Hematopoietic multipotent progenitor cell (in vitro differentiated cells): ENCODE data around the gene E2F2. TPM values are rescaled to one million over a fixed set of nuclear protein-coding genes. Genes with fewer than 3 reads are reported as not detected.

Source experiments
- DNase-seq, 3 donors: peaks; one replicate each; pipeline ENCODE4 v3.0.0-alpha.2; 2011 to 2015; ENCODE audit warnings: low read depth in 2 of 3, low spot score in 2 of 3
- total RNA-seq: library from RNA; depleted of rRNA; stranded (reverse); fragments of >200 nt; gene quantifications from one replicate; pipeline ENCODE4 v1.2.3, GENCODE V29; 2012

The E2F2 gene, protein sequence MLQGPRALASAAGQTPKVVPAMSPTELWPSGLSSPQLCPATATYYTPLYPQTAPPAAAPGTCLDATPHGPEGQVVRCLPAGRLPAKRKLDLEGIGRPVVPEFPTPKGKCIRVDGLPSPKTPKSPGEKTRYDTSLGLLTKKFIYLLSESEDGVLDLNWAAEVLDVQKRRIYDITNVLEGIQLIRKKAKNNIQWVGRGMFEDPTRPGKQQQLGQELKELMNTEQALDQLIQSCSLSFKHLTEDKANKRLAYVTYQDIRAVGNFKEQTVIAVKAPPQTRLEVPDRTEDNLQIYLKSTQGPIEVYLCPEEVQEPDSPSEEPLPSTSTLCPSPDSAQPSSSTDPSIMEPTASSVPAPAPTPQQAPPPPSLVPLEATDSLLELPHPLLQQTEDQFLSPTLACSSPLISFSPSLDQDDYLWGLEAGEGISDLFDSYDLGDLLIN
- 2.4 TPM for total RNA-seq

DNA sequence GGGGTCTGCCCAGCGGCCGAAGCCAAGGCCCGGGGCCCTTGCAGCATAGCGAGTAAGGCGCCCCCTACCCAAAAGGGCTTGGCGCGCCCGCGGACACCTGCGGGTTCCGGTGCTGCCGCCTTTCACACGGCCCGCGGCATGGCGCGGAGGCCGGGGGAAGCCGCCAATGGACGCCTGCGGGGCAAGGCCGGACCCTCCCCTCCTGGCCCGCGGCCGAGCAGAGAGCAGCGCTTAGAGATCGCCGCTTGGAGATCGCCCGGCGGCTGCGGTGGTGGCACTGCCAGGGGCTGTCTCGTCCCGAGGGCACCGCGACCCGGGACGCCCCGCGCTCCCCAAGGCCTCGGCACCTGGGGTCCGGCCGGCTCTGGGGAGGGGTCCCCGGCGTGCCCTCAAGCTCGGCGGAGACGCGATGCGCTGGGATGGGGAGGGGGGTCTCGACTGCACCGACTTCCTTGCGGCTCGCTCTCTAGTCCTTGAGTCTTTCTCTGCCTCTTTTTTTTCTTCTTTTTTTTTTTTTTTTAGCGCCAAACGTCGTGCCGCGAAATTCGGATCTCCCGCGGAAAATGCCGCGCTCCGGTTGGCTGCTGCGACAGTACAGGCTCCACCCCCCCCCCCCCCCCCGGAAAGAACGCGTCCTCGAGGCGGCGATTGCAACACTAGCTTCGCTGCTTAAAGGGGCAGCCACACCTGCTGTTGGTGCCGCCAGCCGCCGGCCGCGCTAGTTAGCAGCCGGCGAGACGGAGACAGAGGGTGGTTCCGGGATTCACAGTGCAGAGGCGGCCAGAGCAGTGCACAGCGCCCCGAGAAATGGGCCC is at the start of gene E2F2:
Gene E2F2 (minus strand): TSS at position 487 of the 815 bp plus-strand sequence. CDS start 440 bp downstream, at position 47.
- peak; percentile 68 to 89 (median 88) for DNase-seq

DNA sequence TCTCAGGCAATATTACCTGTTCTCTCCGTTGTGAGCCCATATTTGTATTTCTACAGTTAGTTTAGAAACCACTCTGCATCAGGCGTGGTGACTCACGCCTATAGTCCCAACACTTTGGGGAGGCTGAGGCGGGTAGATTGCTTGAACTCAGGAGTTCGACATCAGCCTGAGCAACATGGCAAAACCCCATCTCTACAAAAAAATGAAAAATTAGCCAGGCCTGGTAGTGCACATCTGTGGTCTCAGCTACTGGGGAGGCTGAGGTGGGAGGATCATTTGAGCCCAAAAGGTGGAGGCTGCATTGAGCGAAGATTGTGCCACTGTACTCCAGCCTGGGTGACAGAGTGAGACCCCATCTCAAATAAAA is 47.9 kb upstream of the E2F2 start:
- no peak for DNase-seq

DNA sequence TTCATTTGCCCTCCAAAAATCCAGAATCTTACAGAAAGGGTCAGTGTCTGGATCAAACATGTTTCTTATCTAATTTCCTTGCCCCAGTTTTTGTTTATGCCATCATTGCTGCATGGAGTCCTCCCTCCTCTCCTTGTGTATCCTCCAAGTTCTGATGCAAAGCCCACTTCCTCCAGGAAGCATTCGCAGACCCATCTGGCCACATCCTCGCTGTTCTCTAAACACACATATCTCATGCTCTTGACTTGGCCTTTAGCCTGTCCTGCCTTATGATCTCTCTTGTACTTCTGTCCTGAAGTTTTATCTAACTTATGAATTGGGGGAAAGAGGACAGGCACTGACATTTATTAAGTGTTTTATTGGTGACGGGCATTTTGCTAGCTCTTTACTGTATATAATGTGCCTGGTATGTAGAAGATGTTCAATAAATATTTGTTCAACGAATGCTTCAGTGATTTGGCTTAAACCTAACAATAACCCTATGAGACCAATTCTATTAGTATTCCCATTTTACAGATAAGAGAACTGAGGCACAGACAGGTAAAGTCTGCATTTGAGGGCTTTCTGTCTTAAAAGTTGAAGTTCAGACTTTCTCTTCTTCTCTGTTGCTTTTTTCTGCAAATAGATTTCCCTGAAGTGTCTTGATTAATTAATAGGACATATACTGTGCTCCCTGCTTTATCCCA is 47.4 kb upstream of the E2F2 start:
- DNase-seq, result no peak

DNA sequence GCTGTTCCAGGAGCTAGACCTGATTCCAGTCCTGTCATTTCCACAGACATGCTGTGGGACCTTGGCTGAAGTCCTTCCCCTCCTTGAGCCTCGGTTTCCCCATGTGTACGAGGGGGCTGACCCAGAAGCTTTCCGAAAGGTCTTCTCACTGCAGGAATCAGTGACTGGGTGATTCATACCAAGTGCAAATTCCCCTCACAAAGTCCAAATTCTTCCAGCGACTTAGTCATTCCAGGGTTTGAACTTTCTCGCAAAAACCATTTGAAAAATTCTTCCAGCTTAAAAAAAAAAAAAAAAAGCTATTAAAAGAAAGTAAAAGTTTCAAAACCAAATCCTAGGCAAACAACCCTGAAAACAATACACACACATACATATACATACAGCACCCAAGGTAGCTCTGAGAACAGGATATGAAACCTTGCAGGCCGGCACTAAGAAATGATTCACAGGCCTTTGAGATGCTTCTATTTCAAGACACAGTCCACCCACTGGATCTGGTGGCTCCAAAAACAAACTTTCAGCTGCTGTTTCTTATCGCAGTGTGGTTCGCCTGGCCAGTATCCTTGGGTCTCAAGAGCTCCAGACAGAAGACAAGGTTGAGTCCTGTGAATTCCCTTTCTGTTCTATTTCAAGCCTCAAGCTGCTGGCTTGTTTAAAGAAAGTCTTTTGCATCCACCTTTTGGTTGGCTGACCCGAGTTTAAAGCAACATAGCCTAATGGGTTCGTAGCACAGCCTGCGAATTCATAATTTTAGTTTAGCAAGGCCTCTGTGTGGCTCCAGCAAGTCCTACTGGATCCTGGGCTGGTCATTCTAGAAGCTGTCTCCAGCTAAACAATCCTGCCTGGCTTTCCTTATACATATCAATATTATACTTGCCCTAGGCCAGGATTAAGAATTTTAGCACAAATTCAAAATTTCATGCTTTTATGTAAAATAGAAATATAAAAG is 46.3 kb upstream of the E2F2 start:
- DNase-seq, result no peak

DNA sequence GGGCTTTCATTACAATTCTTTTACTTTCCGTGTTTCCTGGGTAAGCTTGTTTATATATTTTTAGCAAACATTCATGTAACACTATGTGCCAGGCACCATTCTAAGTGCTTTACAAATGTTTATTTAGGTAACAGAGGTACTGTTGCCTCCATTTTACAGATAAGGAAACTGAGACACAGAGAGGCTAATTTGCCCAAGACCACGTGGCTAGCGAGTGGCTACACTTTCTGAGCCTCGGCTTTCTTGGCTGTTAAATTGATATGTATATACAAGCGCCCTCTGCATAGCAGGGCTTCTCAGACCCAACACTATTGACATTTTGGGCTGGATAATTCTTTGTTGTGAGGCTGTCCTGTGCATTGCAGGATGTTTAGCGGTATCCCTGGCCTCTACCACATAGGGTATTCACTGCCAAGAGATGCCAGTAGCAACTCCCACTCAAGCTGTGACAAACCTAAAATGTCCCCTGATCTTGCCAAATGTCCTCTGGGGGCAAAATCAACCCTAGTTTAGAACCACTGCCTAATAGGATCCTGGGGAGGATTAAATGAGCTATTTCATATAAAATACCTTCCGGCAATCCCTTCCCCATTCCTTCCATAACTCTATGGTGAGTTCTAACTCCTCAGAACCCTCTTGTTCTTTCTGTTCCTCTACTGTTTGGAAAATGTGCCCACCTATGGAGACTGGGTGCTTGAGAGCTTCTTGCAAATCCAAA is 45.5 kb upstream of the E2F2 start:
- no peak for DNase-seq

DNA sequence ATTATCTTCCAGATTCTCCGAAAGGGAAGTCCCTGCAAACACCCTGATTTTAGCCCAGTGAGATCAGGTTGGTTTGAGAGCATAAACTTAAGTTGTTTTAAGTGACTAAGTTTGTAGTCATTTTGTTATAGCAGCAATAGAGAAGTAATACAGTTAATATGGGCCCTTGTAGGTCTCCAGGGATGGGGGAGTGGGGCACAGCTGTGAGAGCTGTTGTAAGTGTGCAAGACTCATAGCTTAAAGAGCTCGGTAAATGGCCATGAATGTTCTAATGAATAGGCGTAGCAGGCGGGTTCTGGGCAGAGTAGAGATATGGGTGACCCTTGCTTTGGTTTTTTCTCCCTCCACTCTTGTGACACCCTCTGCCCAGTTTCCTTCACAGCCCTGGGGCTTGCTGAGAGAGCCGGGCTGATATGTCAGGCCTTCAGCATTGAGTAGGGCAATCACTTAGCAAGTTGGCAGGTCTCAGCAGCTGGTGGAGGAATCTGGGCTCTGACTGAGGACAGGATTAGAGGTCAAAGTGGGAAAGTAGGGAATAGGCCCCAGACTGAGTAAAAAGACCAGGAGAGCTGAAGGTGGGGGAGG is 44.3 kb upstream of the E2F2 start:
- DNase-seq, result no peak

DNA sequence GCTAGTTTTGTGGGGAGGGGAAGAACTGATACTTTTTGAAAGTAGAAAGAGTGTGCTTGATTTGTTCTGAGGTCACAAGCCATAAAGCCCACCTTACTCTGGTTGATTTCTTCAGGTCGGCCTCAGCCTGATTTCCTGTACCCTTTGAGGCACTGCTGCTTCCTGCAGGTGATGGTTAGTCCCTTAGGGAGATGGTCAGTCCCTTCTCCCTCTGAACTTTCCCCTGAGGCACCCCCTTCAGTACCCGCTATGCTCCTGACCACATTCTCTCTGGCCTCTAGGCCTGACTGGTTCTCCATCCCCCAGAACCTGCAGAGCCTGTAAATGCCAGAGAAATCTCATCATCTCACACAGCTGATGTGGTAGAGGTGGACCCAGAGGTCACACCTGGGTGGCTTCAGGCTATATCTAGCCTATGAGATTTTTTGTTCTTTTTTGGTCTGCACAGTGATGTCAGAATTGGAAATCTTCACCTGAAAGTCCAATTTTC is 43.3 kb upstream of the E2F2 start:
- DNase-seq, result no peak

DNA sequence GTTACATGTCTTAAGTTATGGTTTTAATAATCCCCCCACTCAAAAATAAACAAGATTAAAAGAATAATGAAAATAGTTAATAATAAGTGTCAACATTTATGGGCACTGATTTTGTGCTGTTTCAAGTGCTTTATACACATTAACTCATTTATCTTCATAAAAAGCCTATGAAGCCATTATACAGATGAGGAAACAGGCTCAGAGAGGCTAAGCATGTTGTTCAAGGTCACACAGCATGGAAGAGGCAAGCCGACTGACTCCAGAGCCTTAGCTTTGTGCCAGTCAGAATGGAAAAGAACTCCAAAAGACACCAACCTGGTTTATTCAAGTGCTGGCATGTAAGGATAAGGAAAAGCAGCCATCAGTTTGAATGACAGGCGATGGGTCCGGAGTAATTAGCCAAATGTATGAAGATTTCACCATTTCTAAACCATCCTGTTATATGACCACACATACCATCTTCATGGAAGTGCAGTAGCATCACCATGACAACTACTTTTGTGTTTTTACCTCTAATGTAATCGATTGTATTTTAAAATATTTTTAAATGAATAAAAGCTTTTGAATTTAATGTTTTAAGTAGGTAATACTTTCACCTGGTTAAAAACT is 42.6 kb upstream of the E2F2 start:
- no peak for DNase-seq

DNA sequence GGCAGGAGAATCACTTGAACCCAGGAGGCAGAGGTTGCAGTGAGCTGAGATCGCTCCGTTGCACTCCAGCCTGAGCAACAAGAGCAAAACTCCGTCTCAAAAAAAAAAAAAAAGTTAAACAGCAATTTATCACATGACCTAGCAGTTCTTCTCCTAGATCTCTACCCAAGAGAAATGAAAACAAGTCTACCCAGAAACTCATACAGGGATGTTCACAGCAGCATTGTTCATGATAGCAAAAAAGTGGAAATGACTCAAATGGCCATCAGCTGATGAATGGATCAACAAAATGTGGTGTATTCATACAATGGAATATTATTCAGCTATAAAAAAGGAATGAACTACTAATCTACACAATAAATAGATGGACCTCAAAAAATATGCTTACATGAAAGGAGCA is 40.4 kb upstream of the E2F2 start:
- DNase-seq, result no peak

DNA sequence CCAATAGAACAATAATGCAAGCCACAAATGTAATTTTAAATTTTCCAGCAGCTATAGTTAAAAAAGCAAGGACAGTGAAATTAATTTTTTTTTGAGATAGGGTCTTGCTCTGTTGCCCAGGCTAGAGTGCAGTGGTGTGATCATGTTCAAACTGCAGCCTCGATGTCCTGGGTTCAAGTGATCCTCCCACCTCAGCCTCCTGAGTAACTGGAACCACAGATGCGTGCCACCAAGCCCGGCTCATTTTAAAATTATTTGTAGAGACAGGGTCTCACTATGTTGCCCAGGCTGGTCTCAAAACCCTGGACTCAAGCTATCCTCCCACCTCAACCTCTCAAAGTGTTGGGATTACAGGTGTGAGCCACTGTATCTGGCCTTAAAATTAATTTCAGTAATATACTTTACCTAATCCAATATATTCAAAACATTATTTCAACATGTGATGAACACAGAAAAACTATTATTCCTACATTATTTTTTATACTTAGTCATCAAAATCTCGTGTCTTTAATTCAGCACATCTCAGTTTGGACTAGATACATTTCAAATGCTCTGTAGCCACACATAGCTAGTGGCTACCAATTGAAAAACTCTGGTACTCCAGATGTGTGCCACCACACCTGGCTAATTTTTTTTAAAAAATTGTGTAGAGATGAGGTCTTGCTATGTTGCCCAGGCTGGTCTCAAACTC is 39.1 kb upstream of the E2F2 start:
- DNase-seq, result no peak

DNA sequence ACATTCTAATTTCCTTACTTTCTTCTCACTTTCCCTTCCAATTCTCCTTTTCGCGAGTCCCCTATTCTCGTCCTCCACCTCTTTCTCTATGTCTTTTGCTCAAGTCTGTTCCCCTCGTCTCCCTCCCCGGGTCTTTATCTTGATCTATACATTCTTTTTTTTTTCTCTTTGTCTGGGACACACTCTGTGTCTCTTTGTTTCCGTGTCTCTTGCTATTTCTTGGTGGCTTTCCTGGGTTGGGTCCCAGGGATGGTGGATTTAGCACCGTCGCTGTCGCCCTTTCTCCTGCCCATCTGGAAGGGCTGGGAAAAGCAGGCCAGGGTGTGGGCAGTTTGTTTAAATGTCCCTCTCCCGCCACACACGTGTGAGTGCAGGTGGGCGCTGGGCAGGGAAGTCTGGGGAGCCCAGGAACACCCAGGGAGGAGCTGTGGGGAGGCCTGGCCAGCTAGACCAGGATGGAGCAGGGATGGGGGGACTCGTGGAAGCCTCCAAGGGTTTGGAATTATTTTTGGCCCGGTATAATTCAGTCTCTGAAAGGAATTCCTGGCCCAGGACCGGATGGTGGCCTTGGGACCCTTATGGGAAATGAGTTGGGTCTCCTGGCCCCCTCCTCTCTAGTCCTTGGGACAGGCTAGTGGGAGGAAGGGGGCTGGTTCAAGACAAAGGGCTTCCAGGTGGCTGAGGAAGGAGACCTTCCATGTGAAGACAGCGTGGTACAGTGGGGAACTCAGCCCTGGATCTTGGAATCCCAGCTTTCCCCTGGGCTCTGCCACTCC is 37.8 kb upstream of the E2F2 start:
- no peak for DNase-seq

DNA sequence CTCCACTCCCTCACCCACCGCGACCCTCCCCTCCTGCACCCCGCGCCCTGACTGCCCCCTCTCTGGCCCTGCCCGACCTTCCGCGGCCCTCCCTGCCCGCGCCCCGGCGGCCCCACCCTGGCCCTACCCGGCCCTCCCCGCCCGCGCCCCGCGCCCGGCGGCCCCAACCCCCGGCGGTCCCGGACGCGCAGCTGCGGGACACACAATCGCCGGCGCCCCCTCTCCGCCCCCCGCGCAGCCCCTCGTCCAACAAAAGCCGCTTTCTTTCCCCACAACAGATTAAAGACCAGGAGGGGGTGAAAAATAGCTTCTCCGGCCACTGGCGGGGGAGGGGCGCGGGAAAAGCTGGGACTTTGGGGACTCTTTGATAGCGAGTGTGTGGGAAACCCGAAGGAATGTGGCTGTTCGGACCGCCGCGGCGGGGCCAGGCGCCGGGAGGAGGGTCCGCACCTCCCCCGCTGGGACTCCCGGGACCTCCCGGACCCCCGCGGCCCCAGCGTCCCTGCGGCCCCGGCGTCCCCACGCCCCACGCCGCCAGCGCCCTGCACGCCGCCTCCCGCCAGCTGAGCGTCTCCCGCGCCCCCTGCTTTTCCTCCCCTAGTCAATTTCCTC is 37.1 kb upstream of the E2F2 start:
- no peak for DNase-seq

DNA sequence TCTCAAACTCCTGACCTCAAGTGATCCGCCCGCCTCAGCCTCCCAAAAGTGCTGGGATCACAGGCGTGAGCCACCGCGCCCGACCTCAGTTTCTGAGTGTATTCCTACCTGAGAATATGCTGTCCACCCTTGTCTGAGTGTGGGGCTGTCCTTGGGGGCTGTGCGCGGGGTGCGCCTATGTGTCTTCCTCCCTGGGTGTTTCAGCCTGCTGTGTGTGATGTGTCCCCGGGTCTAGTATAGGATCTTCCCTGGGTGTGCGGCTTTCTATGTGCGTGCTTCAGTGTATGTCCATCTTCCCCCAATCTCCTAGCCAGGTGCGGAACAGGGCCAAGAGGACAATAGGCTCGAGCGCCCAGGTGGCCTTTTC is 36.6 kb upstream of the E2F2 start:
- no peak for DNase-seq

DNA sequence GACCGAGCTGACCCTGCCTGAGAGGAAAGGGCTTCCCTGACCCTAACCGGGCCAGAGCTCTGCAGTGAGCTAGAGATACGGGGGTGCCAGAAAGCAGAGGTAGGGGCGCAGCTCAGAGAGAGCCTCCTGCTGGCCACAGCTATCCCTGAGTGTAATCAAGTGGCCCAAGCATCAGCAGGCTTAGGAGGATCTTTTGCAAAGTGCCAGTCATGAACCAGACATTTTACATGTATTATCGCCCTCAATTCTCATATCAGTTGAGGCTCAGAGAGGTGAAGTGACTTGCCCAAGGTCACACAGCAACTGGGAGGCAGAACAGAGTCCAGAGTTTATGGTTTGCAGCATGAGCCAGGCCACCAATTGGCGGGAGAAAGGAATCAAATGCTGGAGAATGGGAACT is 35.3 kb upstream of the E2F2 start:
- no peak for DNase-seq

DNA sequence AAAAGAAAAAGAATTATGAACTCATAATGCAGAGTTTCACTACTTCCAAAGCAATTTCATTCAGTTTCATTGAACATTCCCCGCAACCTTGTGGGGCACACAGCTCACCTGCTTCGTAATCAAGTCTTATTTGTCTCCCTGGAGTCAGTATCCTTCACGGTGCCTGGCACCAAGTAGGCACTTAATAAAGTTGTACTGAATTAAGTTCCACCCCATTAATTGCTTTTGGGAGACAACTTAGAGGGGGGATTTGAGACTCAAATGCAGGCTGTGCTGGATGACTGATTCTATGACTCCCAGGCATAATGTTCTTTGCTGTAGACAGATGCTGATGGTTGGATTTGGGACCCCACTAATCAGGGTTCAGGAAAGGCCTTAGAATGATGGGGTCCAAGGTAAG is 34.7 kb upstream of the E2F2 start:
- DNase-seq, result no peak

DNA sequence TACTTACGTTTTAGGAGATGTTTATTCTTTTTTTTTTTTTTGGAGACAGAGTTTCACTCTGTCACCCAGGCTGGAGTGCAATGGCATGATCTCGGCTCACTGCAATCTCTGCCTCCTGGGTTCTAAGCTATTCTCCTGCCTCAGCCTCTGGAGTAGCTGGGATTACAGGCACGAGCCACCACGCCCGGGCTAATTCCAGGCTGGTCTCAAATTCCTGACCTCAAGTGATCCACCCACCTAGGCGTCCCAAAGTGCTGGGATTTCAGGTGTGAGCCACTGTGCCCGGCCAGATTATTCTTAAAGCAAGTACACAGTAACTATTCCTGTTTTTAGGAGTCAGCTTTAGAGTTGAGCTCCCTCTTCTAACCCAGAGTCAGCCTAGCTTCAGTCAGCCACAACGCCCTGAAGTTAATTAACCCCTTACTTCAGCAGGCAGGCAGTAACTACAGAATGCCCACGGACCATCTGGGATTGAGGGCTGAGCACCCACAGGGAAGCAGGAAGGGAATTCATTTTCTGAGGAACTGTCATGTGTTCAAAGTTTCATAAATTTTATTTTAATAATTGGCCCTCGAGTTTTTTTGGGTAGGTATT is 33.6 kb upstream of the E2F2 start:
- no peak for DNase-seq
